HEK293 (cell line): Measurements from ENCODE around the gene IFNAR1.

Experiments used
- OSR2 ChIP-seq: fragments of 450-650 bp; formaldehyde crosslinking; IDR thresholded peaks from 2 replicates; pipeline ENCODE4 v1.5.1; 2016; ENCODE audit warnings: missing biosample characterization, missing genetic modification characterization
- SP7 ChIP-seq: fragments of 450-650 bp; formaldehyde crosslinking; IDR thresholded peaks from 2 replicates; pipeline ENCODE4 v1.5.1; 2016; ENCODE audit warnings: missing biosample characterization, missing genetic modification characterization
- TRIM28 ChIP-seq: IDR thresholded peaks from 2 replicates; pipeline ENCODE4 v1.6.1; 2011; ENCODE audit warnings: low read length, control low read depth, borderline replicate concordance
- ZBTB1 ChIP-seq: fragments of 450-650 bp; formaldehyde crosslinking; IDR thresholded peaks from 2 replicates; pipeline ENCODE4 v1.5.1; 2016; ENCODE audit warnings: missing biosample characterization, missing genetic modification characterization
- ZNF341 ChIP-seq: fragments of 450-650 bp; formaldehyde crosslinking; IDR thresholded peaks from 2 replicates; pipeline ENCODE4; 2016; ENCODE audit warnings: low read depth, missing biosample characterization, missing genetic modification characterization
- ZNF423 ChIP-seq: fragments of 450-650 bp; formaldehyde crosslinking; IDR thresholded peaks from 2 replicates; pipeline ENCODE4 v1.5.1; 2016; ENCODE audit warnings: missing biosample characterization, missing genetic modification characterization
- TF ChIP-seq, protein P1 (sequence below): fragments of 450-650 bp; formaldehyde crosslinking; IDR thresholded peaks from 2 replicates; pipeline ENCODE4 v1.5.1; 2016; ENCODE audit warnings: missing biosample characterization, missing genetic modification characterization
- TF ChIP-seq, protein P2 (sequence below): fragments of 450-650 bp; formaldehyde crosslinking; IDR thresholded peaks from 2 replicates; pipeline ENCODE4 v1.5.1; 2016; ENCODE audit warnings: missing biosample characterization, missing genetic modification characterization

DNA sequence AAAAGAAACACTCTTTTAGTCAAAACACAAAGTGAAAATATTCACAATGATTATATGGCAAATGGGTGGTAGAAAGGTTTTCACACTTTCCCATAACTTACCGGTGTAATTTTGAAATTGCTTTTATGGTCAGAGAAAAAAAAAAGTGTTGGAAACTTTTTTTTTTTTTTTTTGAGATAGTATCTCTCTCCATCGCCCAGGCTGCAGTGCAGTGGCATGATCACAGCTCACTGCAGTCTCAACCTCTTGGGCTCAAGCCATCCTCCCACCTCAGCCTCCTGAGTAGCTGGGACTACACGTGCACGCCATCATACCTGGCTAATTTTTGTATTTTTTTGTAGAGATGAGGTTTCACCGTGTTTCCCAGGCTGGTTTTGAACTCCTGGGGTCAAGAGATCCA lies 81.7 kb downstream of the IFNAR1 start:
- TF ChIP-seq OSR2 (tag by site-specific recombination) (no peak), SP7 (tag by site-specific recombination) (no peak), ZNF423 (tag by site-specific recombination) (no peak), ZNF341 (tag by site-specific recombination) (no peak), TRIM28 (no peak), ZBTB1 (tag by site-specific recombination) (no peak)
- TF ChIP-seq, protein P1, sequence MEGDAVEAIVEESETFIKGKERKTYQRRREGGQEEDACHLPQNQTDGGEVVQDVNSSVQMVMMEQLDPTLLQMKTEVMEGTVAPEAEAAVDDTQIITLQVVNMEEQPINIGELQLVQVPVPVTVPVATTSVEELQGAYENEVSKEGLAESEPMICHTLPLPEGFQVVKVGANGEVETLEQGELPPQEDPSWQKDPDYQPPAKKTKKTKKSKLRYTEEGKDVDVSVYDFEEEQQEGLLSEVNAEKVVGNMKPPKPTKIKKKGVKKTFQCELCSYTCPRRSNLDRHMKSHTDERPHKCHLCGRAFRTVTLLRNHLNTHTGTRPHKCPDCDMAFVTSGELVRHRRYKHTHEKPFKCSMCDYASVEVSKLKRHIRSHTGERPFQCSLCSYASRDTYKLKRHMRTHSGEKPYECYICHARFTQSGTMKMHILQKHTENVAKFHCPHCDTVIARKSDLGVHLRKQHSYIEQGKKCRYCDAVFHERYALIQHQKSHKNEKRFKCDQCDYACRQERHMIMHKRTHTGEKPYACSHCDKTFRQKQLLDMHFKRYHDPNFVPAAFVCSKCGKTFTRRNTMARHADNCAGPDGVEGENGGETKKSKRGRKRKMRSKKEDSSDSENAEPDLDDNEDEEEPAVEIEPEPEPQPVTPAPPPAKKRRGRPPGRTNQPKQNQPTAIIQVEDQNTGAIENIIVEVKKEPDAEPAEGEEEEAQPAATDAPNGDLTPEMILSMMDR, result no peak
- TF ChIP-seq, protein P2, sequence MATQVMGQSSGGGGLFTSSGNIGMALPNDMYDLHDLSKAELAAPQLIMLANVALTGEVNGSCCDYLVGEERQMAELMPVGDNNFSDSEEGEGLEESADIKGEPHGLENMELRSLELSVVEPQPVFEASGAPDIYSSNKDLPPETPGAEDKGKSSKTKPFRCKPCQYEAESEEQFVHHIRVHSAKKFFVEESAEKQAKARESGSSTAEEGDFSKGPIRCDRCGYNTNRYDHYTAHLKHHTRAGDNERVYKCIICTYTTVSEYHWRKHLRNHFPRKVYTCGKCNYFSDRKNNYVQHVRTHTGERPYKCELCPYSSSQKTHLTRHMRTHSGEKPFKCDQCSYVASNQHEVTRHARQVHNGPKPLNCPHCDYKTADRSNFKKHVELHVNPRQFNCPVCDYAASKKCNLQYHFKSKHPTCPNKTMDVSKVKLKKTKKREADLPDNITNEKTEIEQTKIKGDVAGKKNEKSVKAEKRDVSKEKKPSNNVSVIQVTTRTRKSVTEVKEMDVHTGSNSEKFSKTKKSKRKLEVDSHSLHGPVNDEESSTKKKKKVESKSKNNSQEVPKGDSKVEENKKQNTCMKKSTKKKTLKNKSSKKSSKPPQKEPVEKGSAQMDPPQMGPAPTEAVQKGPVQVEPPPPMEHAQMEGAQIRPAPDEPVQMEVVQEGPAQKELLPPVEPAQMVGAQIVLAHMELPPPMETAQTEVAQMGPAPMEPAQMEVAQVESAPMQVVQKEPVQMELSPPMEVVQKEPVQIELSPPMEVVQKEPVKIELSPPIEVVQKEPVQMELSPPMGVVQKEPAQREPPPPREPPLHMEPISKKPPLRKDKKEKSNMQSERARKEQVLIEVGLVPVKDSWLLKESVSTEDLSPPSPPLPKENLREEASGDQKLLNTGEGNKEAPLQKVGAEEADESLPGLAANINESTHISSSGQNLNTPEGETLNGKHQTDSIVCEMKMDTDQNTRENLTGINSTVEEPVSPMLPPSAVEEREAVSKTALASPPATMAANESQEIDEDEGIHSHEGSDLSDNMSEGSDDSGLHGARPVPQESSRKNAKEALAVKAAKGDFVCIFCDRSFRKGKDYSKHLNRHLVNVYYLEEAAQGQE (tag by site-specific recombination), result no peak
